ENCODE measurements around the gene LLCFC1. TPM values are rescaled to one million over a fixed set of nuclear protein-coding genes. Genes with fewer than 3 reads are reported as not detected.

The LLCFC1 gene
- total and polyA plus RNA-seq, 8 donors = not detected

DNA sequence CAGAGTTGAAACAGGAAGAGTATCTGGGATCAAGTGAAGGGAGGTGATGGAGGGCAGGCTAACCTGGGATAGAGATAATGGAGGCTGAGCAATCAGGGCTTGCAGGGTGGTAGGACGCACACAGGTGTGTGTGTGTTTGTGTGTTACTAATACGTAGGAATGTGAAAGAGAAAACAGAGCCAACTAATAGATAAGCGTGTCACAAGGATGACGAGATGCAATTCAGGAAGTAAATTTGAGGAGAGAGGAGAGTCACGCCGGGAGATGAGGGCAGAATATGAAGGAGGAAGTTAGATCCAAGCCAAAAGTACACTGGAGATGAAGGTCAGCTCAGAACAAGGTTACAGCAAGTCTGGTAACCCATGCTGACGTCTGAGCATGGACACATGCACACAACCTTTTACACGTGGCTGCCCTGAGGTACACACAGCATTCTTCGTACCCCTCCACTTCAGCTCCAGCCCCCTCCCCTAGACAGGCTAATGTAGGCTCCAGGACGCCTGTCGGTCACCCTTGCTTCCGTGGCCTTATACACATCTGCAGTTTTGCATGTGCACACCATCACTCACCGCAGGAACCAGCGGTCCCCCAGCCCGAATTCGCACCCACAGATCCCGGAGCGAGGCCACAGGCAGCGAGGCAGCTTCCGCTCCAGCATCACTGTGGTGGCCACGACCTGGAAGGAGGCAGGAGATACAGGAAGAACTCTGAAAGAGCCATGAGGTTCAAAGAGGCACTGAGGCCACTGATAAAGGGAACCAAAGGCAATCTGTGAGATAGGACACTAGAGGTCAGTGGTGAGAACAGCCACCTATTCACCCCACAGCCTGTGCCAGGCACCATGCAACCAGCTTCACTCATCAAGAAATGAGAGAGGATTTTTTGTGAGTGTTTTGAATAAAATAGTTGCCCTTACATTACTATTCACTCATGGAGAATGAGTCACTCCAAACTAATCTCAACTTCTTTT lies 30.1 kb upstream of the LLCFC1 start:
- H3K27ac ChIP-seq = peak overlapping the region; percentile 74 to 83 (median 80)

DNA sequence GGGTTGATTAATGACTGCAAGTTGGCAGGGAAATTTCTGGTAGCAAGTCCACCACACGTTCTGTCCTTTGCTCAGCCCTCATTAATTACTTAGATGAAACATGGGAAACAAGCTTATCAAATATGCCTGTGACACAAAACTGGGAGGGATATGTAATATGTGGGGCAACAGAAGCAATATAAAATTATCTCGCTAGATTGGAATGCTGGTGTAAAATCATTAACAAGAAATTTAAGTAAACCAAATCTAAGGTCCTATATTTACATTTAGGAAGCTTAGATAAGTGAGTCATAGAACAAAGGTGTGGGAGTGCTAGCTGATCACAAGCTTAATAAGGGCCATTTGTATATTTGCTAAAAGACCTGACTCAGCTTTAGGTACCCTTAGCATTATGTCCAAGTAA lies 29.3 kb upstream of the LLCFC1 start:
- H3K27ac ChIP-seq = peak overlapping the region; percentile 49 to 83 (median 76)
- TF ChIP-seq, protein P1, sequence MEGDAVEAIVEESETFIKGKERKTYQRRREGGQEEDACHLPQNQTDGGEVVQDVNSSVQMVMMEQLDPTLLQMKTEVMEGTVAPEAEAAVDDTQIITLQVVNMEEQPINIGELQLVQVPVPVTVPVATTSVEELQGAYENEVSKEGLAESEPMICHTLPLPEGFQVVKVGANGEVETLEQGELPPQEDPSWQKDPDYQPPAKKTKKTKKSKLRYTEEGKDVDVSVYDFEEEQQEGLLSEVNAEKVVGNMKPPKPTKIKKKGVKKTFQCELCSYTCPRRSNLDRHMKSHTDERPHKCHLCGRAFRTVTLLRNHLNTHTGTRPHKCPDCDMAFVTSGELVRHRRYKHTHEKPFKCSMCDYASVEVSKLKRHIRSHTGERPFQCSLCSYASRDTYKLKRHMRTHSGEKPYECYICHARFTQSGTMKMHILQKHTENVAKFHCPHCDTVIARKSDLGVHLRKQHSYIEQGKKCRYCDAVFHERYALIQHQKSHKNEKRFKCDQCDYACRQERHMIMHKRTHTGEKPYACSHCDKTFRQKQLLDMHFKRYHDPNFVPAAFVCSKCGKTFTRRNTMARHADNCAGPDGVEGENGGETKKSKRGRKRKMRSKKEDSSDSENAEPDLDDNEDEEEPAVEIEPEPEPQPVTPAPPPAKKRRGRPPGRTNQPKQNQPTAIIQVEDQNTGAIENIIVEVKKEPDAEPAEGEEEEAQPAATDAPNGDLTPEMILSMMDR (IDR thresholded peaks at IDR 0.05) = no peak
- ATAC-seq = peak; percentile 69 to 78 (median 74)
- intact Hi-C loops (cut with DNase I) = no loop called here
- 10 to 14% methylated on average over 2 of the region's 2 CpGs for WGBS, 2 donors
- H3K36me3 ChIP-seq = no peaks in the 10 kb centered on the region
- no peak overlapping the region for H3K4me3 ChIP-seq
- no peak for DNase-seq
- no peaks in the 10 kb centered on the region for H3K27me3 ChIP-seq
- peaks cover 4 to 10% (median 9%) of the 10 kb centered on the region in 3 donors for H3K4me1 ChIP-seq
- H3K9me3 ChIP-seq = no peaks in the 10 kb centered on the region
- no peak for FAIRE-seq

More for the DNA sequence above, 30.1 kb upstream of the LLCFC1 start:
- TF ChIP-seq, protein P1 (IDR thresholded peaks at IDR 0.05) = peak in 2 of 4 donors; percentile 15 to 23
- WGBS, 2 donors = 39 to 40% methylated on average over 21 of the region's 21 CpGs
- intact Hi-C loops (cut with DNase I) = no loop called here
- DNase-seq (peak in 3 of 6 donors; percentile 42 to 49 (median 44)), ATAC-seq (peak; percentile 74 to 88 (median 80)), FAIRE-seq (no peak)
- Histone ChIP-seq H3K36me3 (no peaks in the 10 kb centered on the region), H3K4me3 (no peak overlapping the region), H3K9me3 (no peaks in the 10 kb centered on the region), H3K4me1 (peaks cover 4 to 10% (median 9%) of the 10 kb centered on the region in 3 donors), H3K27me3 (no peaks in the 10 kb centered on the region)

DNA sequence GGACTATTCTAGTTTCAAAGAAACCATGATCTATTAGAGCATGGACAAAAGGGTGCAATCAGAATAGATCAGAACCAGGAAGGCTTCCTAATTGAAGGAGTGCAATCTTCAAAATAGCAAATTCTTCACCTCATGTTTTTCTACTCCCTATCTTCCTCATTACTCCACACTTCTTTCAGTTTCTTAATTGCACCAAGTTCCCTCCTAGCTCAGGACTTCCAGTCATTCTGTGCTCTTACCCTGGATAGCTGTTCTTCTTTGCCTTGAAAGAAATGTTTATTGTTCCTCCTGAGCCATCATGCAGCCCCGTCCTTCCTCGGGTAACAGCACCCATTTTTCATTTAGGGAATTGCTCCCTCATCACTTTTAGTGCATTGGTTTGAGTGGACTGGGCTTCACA lies 28.8 kb upstream of the LLCFC1 start:
- Histone ChIP-seq H3K36me3 (no peaks in the 10 kb centered on the region), H3K9me3 (no peaks in the 10 kb centered on the region), H3K27ac (peak overlapping the region in 3 of 4 donors; percentile 49 to 83 (median 79)), H3K4me3 (no peak overlapping the region), H3K4me1 (peaks cover 4 to 10% (median 9%) of the 10 kb centered on the region in 3 donors), H3K27me3 (no peaks in the 10 kb centered on the region)
- no peak for FAIRE-seq
- TF ChIP-seq, protein P1 (IDR thresholded peaks at IDR 0.05) = no peak
- ATAC-seq = no peak
- intact Hi-C loops (cut with DNase I) = no loop called here
- 32 to 40% methylated on average over 2 of the region's 2 CpGs for WGBS, 2 donors
- DNase-seq = no peak

DNA sequence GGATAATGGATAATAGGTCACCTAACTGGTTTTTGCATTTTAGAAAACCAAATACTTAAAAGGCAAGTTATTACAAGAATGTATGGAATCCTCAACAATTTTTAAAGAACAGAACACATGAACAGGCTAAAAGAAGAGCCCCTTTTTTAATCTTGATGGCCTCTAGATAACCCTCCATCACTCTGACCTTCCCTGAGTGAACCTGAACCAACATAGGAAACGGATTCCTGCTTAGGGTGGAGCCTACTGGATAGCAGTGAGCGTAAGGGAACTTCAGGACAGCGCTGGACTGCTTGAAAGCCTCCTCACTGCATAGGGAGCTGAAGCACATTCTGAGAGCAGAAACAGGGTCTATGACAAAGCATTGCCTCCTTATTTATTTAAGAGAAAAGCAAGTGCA lies 26.2 kb upstream of the LLCFC1 start:
- ATAC-seq = no peak
- FAIRE-seq = no peak
- Histone ChIP-seq H3K27me3 (no peaks in the 10 kb centered on the region), H3K9me3 (no peaks in the 10 kb centered on the region), H3K4me1 (peaks cover 4 to 10% (median 9%) of the 10 kb centered on the region in 3 donors), H3K4me3 (no peak overlapping the region), H3K36me3 (no peaks in the 10 kb centered on the region), H3K27ac (no peak overlapping the region)
- no peak for DNase-seq
- 51 to 55% methylated on average over 3 of the region's 3 CpGs for WGBS, 2 donors
- TF ChIP-seq, protein P1 (IDR thresholded peaks at IDR 0.05) = no peak
- intact Hi-C loops (cut with DNase I) = no loop called here
